Stimulated activated CD4-positive, alpha-beta T cell treated with anti-CD3 and anti-CD28 coated beads, Interleukin-4, amount 100 ng/mL, for 4 hours (primary cell): ENCODE measurements around the gene TESMIN.

Source experiments
- DNase-seq, 2 experiments: peaks; one replicate each; pipeline ENCODE4 v3.0.0-alpha.2; 2020

The TESMIN gene

GRCh38 chr11:68704887-68705286 is 46.4 kb downstream of the TESMIN start:
- no peak for DNase-seq

GRCh38 chr11:68698993-68699392 is 52.3 kb downstream of the TESMIN start:
- no peak for DNase-seq

GRCh38 chr11:68695531-68695930 is 55.8 kb downstream of the TESMIN start:
- no peak for DNase-seq

DNA sequence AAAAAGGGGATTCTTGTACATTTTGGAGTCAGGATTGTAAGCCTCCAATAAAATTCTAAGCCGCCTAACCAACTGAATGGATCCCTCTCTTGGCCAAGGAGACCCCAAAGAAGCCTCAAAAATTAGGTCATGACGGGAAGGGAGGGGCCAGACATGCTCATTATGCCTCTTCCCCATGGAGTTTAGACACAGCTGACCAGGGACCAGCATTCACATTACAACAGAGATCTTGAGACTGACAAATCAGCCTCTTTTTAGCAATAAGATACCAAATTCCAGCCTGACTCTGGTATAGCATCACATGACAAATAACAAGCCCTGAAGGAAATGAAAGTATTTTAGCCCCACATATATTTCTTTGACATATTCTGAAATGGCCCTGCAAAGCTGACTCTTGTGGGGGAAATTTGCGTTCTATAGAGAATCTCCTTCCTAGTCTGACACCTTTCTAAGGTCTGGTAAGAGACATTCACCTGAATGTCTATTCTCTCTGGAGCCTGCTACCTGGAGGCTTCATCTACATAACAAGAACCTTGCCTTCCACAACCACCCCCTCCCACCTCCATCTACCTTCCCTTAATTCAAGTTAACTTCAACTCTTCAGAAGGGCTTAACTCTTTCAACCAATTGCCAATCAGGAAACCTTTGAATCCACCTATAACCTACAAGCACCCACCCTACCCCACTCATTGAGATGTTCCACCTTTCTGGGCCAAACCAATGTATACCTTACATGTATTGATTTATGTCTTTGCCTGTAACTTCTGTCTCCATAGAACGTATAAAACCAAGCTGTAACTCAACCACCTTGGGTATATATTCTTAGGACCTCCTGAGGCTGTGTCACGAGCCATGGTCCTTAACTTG is 56.7 kb downstream of the TESMIN start:
- no peak for DNase-seq

DNA sequence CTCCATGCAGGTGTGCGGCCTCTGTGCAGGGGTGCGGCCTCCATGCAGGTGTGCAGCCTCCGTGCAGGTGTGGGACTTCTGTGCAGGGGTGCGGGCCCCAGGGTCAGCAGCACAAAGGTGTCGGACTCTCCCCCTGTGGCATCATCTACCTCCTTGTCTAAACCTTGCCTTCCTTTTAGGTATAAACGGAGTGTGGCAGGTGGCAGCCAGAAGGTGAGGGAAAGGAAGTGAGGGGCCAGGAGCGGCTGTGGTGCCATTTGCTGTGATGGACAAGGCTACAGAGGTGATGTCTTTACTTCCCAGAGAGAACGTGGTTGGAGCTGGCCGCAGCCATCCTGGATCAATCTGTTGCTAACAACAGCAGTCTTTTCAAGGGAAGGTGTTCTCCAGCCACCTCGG is 57.8 kb downstream of the TESMIN start:
- no peak for DNase-seq

DNA sequence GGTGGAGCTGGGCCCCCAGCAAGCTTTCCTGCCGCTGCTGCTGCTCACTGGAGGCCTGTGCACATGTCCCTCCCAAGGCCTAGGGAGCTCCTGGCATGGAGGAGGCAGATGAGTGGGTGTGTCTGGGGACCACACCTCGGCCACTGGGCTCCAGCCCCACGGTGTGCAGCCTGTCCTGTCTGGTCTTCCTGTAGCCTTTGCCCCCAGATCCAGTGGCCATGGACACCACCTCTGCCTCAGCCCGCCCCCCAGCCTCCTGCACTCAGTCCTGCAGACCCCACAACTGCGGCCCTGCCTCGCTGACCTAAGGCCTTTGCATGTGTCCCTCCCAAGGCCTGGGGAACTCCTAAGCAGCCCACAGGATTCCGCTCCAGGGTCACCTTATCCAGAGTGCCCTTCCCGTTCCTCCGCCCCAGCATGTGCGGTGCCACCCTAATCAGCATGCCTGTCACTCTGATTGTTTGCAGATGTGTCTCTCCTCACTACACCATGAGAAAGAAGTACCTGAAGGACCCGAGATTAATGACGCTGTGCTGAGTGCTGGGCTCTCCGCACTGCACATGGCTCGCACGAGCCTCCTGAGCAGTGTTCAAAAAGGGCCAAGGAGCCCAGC is 58.3 kb downstream of the TESMIN start:
- no peak for DNase-seq

GRCh38 chr11:68692115-68692514 is 59.2 kb downstream of the TESMIN start:
- DNase-seq, result no peak

- no peak for DNase-seq
These were observed 59.9 kb downstream of the TESMIN start for GRCh38 chr11:68691402-68691784.

- DNase-seq, result no peak
These were observed 60.5 kb downstream of the TESMIN start for GRCh38 chr11:68690671-68691401.

DNA sequence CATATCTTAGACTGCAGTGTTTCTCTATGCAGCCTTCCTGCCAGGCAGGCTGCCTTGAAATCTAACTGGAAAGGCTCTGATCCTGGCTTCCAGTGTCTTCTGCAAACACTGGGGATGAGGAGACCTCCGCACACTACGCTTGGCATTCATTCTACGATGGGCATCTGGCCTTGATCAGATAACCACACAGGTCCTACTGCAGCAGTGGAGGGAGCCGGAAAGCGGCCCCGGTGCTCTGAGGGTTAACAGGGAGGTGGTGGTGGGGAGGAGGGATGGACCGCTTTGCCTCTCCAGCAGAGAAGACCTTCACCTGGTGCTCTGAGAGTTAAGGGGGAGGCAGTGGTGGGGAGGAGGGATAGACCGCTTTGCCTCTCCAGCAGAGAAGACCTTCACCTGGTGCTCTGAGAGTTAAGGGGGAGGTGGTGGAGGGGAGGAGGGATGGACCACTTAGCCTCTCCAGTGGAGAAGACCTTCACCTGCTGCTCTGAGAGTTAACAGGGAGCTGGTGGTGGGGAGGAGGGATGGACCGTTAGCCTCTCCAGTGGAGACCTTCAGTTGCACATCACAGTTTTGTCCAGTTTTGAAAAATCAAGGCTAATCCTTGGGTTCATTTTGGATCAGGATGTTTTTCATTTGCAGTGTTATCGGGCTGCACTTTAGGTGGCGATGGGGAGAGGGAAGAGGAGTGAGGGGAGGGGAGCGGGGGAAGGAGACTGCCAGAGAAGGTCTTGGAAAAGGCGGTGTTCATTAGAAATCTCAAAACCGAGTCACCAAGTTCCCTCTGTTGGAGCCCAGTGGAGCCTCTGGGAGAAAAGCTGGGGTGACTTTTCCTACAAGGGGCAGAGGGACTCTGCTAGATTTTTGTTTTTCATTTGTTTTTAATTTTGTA is 61.3 kb downstream of the TESMIN start:
- no peak for DNase-seq

DNA sequence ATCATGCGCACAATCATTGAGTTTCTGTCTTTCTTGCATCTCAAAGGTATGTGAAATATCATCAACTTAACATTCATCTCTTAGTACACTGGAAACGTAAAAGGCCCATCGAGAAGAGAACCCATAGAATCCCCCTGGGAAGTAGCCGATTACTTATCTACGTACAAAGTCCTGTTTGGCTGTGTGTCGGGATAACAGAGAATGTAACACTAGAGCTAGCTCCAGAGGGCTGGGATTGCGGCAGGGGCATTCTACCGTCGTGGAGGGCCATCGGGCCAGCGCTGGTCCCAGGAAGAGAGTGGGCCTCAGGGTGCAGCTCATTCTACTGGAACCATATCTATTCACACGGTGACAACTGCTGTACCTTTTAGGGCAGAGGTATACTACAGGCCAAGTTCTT is 62.4 kb downstream of the TESMIN start:
- no peak for DNase-seq

- no peak for DNase-seq
These were observed 63.3 kb downstream of the TESMIN start for GRCh38 chr11:68687986-68688385.

- no peak for DNase-seq
These were observed 64.0 kb downstream of the TESMIN start for GRCh38 chr11:68687311-68687710.

GRCh38 chr11:68686486-68686885 is 64.8 kb downstream of the TESMIN start:
- no peak for DNase-seq

DNA sequence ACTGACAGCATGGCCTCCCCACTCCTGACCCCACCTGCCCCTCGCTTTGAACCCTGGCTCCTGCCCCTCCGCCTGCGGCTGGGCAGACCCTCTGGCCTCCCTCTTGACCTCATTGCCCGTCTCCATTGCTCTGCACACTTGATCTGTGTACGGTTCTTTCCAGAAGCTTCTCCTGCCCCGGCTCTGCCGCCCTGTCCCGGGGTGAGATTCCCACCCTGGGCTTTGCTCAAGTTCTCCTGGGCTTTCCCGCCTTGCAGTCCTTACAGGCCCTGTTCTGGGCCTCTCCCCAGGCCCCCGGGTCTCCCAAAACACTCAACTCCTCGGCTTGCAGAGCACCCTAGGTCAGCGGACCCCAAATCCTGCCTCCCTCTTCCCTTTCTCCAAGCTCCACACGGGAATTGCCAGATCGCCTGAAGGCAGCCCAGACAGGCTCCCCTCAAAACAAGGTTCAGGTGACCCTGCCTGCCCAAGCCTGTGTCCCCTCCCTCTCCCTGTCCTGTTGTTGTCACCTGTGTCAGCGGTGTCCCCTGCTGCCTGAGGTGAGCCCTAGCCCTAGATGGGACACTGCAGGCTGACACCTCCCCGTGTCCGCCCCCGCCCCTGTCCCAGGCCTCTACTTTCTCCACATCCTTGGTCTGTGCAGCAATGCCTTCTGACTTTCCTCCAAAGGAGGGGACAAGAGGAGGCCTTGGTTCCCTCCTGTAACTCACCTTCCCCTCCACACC is 65.5 kb downstream of the TESMIN start:
- no peak for DNase-seq

- DNase-seq, result peak in 1 of 2 experiments; percentile 18
These were observed 66.6 kb downstream of the TESMIN start, which contains the start of gene GAL for GRCh38 chr11:68684385-68685356. Gene GAL, plus strand, starts transcription at chr11:68684544. Its CDS starts 380 bp downstream, at chr11:68684924.

DNA sequence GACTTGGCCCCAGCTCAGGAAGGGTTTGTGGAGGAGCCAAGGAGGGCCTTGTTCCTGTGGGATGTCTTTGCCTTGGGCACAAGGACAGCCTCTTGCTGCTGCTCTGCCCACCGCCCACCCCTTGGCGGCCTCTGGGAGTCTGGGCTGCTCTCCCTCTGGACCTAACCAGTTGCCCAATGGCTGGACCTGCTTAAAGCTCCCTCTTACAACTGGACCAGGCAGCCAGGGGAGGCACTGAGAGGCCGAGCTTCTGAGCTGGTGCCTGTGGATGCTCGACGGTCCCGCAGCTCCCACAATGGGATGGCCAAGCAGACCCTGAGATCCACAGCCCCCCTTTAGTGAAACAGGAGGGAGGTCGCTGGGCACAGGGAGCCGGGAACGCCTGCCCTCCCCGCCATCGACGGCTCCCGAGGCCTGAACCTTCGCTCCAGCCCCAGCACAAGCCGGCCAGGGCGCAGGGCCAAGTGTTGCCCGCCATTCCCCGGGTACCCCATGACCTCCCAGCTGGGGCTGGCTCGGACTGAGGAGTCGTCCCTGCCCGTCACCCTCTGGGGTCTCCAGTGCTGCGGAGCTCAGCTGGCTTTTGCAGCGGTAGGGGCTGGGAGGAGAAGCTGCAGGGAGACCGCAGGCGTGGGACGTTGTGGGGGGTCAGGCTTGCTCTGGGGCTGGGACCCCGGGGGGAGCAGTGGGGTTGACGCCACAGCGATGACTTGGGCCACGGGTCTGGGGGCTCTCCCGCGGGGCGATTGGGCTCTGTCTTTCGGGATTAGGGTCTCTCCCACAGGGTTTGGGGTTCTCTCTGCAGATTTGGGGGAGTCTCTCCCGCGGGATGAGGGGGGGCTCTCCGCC is 67.6 kb downstream of the TESMIN start:
- DNase-seq, result no peak

GRCh38 chr11:68683121-68683520 is 68.2 kb downstream of the TESMIN start:
- DNase-seq, result no peak

DNA sequence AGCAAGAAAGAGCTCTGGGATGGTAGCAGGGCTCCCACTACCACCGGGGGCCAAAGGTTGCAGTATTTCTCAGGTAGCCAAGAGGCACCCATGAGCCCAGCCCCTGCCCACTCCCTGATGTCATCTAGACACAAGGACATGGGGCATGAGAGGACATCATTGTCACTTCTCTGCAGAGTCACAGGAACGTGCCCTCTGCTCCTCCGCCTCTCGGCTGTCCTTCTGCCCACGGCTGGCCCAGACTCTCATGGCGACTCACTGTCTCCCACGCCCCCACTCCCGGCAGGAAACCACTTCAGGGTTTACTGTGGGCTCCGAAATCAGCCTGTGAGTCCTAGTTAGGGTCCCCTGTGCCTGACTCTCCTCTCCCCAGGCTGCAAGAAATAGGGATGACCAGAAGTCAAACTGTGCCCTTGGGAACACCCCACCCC is 68.8 kb downstream of the TESMIN start:
- no peak for DNase-seq
